ENCODE results near the gene DLAT.
"Not testable (repeated sequence)": the region's sequence is repeated elsewhere in the genome, so short reads cannot be mapped to it uniquely, and the experiment has no call there.

The DLAT gene

DNA sequence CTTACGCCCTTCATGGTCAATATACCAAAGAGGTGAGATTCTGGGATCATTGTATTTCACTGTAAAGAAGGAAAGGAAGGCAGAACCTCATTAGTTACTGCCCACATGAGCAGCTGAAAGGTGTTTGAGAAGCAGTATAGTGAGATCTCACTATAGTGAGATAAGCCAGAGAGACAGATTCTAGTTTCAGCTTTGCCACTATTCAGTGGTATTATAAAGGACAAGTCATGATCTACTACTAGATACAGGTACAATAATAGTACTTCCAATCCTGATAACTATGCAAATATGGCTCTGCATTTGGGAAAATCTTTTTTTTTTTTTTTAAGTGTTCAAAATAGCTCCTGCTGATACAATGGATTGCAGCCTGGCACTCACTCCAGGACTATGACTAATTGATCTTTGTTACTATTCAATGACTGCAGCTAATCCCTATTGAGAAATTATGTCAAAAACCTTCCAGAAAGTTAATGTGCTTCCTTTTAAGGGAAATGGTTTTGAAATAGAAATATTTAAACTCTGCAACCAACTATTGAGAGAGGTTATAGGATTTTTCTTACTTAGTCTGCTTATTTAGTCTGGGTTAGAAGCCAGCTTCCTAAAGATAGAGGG lies 8.3 kb upstream of the DLAT start:
- TF ChIP-seq, protein P1, sequence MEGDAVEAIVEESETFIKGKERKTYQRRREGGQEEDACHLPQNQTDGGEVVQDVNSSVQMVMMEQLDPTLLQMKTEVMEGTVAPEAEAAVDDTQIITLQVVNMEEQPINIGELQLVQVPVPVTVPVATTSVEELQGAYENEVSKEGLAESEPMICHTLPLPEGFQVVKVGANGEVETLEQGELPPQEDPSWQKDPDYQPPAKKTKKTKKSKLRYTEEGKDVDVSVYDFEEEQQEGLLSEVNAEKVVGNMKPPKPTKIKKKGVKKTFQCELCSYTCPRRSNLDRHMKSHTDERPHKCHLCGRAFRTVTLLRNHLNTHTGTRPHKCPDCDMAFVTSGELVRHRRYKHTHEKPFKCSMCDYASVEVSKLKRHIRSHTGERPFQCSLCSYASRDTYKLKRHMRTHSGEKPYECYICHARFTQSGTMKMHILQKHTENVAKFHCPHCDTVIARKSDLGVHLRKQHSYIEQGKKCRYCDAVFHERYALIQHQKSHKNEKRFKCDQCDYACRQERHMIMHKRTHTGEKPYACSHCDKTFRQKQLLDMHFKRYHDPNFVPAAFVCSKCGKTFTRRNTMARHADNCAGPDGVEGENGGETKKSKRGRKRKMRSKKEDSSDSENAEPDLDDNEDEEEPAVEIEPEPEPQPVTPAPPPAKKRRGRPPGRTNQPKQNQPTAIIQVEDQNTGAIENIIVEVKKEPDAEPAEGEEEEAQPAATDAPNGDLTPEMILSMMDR (IDR thresholded peaks at IDR 0.05; ENCODE audit: insufficient read depth, low read depth, low read length, missing control alignments): no peak
- DNase-seq (ENCODE audit: low read depth): no peak
- peak overlapping the region; percentile 56 for H3K4me3 ChIP-seq (ENCODE audit: low read depth, low read length)

DNA sequence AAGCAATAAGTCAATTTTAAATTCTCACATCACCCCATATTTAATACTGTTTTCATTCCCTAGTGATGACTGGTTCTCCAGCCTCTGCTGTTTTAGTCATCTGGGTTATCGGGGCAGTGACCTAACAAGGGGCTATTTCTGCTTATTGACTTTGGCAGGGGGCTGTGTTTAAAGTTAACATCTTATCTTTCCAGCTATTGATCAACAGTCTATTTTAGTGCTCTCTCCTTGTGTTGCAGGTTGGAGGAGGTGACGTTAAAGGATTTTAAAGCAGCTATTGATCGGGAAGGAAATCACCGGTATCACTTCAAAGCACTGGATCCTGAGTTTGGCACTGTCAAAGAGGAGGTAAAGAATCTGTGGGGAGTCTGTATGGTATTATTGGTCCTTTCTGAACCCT lies 7.7 kb upstream of the DLAT start:
- no peak overlapping the region for H3K4me3 ChIP-seq (ENCODE audit: low read depth, low read length)
- DNase-seq (ENCODE audit: low read depth): no peak
- TF ChIP-seq, protein P1 (IDR thresholded peaks at IDR 0.05; ENCODE audit: insufficient read depth, low read depth, low read length, missing control alignments): no peak

DNA sequence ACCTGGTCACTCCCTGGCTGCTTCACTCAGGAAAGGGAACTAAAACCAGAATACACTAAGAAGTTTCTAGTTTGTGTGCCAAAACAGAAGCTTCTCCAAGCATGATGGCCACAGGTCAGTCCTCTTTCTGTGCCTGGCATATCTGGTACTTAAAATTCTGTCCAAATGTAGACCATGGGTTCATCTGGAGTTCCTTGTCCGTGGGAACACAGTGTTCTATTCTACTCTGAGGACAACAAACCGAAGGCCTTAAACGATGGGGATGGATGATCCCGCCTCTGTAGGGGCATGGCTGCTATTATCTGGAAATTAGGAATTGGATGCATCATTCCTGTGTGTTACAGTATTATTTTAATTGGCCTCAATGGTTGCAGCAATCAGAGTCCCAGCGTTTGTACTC lies 6.1 kb upstream of the DLAT start:
- TF ChIP-seq, protein P1 (IDR thresholded peaks at IDR 0.05; ENCODE audit: insufficient read depth, low read depth, low read length, missing control alignments): no peak
- DNase-seq (ENCODE audit: low read depth): no peak
- no peak overlapping the region for H3K4me3 ChIP-seq (ENCODE audit: low read depth, low read length)

DNA sequence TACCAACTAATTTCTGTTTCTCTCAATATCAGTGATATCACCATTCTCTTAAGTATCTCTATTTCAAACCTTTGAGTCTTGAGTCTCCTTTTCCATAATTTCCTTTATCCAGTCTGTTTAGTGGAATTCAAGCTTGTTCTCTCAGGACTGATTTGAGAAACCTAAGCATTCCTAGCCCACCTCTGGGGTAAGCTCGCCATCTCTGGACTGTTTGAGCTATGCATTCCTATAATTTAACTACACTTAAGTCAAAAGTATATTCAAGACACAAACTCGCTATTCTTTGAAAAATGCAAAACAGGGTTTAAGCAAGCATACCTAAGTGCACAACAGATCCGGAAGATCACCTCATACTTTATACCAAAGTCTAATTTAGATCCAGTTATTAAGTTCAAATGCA lies 2.1 kb upstream of the DLAT start:
- peak overlapping the region; percentile 76 for H3K4me3 ChIP-seq (ENCODE audit: low read depth, low read length)
- no peak for DNase-seq (ENCODE audit: low read depth)

DNA sequence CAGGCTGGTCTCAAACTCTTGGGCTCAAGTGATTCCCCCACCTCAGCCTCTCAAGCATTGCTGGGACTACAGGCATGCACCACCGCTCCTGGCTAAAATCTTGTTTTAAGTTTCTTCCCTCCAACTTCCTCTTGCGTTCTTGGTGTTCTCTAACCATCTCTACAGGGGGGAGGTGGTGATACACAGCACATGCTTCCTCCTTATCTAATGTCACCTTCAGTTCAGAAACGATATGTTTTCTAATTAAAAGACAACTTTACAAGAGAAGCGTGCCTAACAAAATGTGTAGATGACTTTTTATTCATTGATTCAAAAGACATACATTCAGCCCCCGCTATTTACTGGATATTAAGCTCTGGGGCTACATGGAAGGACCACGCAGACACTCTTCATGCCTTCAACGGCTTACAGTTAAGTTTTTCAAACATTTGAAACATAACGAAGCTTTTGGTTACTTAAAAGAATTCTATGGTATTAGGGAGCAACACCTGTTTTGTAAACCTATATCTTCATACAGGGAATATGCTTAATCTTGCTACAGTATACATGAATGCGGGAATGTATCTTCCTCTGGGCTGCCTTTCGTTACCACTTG lies 933 bp upstream of the DLAT start:
- peak; percentile 79 for DNase-seq (ENCODE audit: low read depth)
- TF ChIP-seq, protein P1 (IDR thresholded peaks at IDR 0.05; ENCODE audit: insufficient read depth, low read depth, low read length, missing control alignments): no peak
- peak overlapping the region; percentile 76 for H3K4me3 ChIP-seq (ENCODE audit: low read depth, low read length)

More for the DNA sequence above, 2.1 kb upstream of the DLAT start:
- TF ChIP-seq, protein P1 (IDR thresholded peaks at IDR 0.05; ENCODE audit: insufficient read depth, low read depth, low read length, missing control alignments): no peak

DNA sequence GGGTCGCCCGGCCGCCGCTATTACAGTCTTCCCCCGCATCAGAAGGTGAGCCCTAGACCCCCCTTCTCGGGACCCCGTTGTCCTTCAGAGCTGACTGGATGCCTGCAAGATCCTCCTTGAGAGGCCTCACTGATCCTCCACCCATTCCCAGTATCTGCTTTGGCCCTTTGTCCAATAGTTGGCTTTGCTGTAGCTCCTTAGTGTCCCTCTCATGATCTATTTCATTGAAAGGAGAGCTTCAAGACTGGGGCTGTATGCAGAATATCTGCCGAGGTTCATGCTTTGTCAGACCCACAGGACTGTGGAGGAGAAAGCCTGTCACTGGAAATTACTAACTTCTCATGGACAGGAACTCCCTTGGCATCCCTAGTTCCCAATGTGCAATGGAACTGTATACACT lies 499 bp downstream of the DLAT start:
- H3K4me3 ChIP-seq (ENCODE audit: low read depth, low read length): peak overlapping the region; percentile 76
- TF ChIP-seq, protein P1 (IDR thresholded peaks at IDR 0.05; ENCODE audit: insufficient read depth, low read depth, low read length, missing control alignments): no peak
- DNase-seq (ENCODE audit: low read depth): no peak

DNA sequence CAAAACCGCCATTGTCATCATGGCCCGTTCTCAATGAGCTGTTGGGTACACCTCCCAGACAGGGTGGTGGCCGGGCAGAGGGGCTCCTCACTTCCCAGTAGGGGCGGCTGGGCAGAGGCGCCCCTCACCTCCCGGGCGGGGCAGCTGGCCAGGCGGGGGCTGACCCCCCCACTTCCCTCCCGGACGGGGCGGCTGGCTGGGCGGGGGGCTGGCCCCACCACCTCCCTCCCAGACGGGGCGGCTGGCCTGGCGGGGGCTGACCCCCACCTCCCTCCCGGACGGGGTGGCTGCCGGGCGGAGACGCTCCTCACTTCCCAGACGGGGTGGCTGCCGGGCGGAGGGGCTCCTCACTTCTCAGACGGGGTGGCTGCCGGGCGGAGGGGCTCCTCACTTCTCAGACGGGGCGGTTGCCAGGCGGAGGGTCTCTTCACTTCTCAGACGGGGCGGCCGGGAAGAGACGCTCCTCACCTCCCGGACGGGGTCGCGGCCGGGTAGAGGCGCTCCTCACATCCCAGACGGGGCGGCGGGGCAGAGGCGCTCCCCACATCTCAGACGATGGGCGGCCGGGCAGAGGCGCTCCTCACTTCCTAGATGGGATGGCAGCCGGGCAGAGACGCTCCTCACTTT lies 1.7 kb downstream of the DLAT start:
- DNase-seq (ENCODE audit: low read depth); H3K4me3 ChIP-seq (ENCODE audit: low read depth, low read length): not testable (repeated sequence)
